ENCODE measurements around the gene CCDC182.

CCDC182 gene

GRCh38 chr17:57745242-57745641, at the start of gene CCDC182:
TSS of gene CCDC182 (minus strand) at chr17:57745299. CDS start at chr17:57745272, 27 bp downstream.
- DNase-seq (ENCODE audit: low spot score), result no peak

- no peak for DNase-seq (ENCODE audit: low spot score)
Observed at GRCh38 chr17:57794841-57795240, 49.7 kb upstream of the CCDC182 start.

GRCh38 chr17:57788725-57789124, 43.6 kb upstream of the CCDC182 start:
- no peak for DNase-seq (ENCODE audit: low spot score)

GRCh38 chr17:57785022-57785421, 39.9 kb upstream of the CCDC182 start:
- DNase-seq (ENCODE audit: low spot score), result no peak

- no peak for DNase-seq (ENCODE audit: low spot score)
Observed at GRCh38 chr17:57784226-57784895, 39.3 kb upstream of the CCDC182 start.

- peak; percentile 25 for DNase-seq (ENCODE audit: low spot score)
Observed at GRCh38 chr17:57783338-57783742, 38.2 kb upstream of the CCDC182 start.

- DNase-seq (ENCODE audit: low spot score), result no peak
Observed at GRCh38 chr17:57782647-57783337, 37.7 kb upstream of the CCDC182 start.

GRCh38 chr17:57782062-57782490, 37.0 kb upstream of the CCDC182 start:
- no peak for DNase-seq (ENCODE audit: low spot score)

- DNase-seq (ENCODE audit: low spot score), result no peak
Observed at GRCh38 chr17:57781386-57782061, 36.4 kb upstream of the CCDC182 start.

- DNase-seq (ENCODE audit: low spot score), result no peak
Observed at GRCh38 chr17:57779706-57780105, 34.6 kb upstream of the CCDC182 start.

GRCh38 chr17:57778306-57778705, 33.2 kb upstream of the CCDC182 start:
- no peak for DNase-seq (ENCODE audit: low spot score)

GRCh38 chr17:57776366-57776765, 31.3 kb upstream of the CCDC182 start:
- DNase-seq (ENCODE audit: low spot score), result no peak

- DNase-seq (ENCODE audit: low spot score), result no peak
Observed at GRCh38 chr17:57774872-57775271, 29.8 kb upstream of the CCDC182 start.

- no peak for DNase-seq (ENCODE audit: low spot score)
Observed at GRCh38 chr17:57773557-57773956, 28.5 kb upstream of the CCDC182 start.

GRCh38 chr17:57772774-57773173, 27.7 kb upstream of the CCDC182 start:
- no peak for DNase-seq (ENCODE audit: low spot score)

GRCh38 chr17:57767561-57767960, 22.5 kb upstream of the CCDC182 start:
- DNase-seq (ENCODE audit: low spot score), result no peak

GRCh38 chr17:57766318-57766943, 21.3 kb upstream of the CCDC182 start:
- no peak for DNase-seq (ENCODE audit: low spot score)

GRCh38 chr17:57762452-57763395, 17.6 kb upstream of the CCDC182 start:
- no peak for DNase-seq (ENCODE audit: low spot score)

GRCh38 chr17:57761887-57762286, 16.8 kb upstream of the CCDC182 start:
- no peak for DNase-seq (ENCODE audit: low spot score)

GRCh38 chr17:57760046-57760445, 14.9 kb upstream of the CCDC182 start:
- DNase-seq (ENCODE audit: low spot score), result no peak

- no peak for DNase-seq (ENCODE audit: low spot score)
Observed at GRCh38 chr17:57758654-57759053, 13.6 kb upstream of the CCDC182 start.

Data from RKO (cell line).